HG02884 (cell line): ENCODE data around the gene CTBP2.

Experiments used
- ATAC-seq: cut with Tn5 transposase; IDR thresholded peaks from one replicate; pipeline ENCODE4 v1.9.1; 2021; ENCODE audit warnings: mild to moderate bottlenecking, moderate library complexity; ENCODE audit not compliant: unreplicated experiment

CTBP2 gene

DNA sequence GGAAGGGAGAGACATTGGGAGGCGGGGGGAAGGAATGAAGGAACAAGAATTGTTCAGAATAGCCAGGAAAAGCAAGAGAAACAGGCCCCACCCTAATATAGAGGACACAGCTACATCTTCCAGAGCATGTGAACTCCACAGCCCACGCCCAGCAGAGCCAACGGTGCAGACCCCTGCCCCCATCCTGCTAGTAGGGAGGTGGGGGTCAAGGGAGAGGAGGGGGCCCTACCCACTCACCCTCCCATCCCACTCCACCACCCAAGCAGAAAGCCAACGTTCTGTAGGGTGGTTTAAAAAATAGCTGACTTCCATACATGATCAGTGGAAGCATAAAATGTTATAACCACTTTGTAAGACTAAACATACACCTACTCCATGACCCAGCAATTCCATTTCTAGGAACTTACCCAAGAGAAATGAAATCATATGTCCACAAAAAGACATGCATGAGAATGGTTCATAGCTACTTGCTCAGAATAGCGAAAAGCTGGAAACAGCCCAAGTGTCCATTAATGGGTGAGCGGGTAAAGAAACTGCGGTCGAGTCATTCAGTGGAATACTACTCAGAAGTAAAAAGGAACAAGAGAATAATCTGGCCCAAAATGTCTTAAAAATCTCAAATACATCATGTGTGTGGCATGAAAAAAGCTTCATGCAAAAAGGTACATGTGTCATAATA lies 31.8 kb downstream of the CTBP2 start:
- ATAC-seq: no peak

DNA sequence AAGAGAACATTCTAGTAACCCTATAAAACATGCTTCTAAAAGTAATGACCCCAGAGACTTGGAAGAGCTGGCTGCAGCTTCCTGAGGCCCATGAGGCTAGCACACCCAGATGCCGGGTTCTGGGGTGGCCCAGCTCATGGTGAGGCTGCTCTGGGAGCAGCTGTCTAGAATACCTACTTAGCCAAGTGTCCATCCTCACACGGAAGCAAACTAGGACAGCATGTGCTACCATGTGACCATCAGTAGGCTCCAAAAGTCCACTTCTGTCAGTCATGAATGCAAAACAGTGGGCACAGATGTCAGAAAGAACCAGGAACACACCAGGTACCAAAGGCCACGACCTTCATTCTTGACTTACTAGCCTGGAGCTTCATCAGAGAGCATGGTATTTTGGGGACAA lies 32.4 kb downstream of the CTBP2 start:
- no peak for ATAC-seq

DNA sequence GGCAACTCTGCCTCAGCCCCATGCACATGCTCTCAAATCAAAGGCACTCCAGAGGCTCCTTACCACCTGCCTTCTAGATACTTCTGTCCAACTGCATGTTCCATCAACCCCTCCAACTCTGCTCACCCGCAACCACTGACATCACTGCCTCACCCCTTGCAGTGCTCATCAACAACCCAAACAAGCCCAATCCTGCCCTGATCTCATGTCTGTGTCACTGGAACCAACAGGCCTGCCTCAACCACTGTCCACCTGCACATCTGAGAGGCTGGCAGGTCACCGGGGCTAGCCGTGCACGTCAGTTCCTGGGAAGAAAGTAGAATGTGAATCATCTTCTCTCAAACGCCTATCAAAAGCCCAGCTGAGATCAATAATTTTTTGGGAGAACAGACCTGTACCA lies 33.3 kb downstream of the CTBP2 start:
- ATAC-seq: no peak

DNA sequence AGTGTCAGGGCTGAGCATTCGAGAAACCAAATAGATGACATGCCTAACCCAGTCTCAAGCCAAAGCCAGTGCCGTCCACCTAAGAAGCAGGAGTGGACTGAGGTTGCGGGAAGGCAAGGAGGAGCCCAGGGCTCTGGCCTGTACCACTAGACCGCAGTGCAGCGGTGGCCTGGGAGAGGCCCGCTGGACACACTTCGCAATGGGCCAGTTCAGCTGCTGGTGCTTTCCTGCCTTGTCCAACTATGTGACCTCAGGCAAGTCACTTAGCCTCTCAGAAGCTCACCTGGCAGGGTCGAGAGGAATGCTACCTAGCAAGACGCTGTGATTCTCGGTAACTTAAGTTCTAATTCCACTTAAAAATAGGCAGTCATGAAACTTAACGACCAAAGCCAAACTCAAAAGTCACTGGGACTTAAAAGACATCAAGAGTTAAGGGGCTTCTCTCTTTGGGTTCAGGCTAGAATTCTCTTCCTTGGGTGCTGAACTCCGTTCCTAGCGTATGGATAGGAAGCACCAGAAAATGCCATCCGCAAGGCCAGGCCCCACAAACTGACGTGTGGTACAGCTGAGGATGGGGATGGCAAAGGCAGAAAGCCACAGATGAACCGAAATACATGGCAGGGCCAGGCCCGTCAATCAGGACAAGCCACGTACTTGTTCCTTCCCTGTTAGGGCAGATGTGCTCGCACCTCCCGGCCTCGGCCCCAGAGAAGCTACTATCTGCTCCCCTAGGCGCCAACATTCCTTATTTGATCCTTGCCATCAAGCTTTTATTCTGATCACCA lies 34.2 kb downstream of the CTBP2 start:
- no peak for ATAC-seq

DNA sequence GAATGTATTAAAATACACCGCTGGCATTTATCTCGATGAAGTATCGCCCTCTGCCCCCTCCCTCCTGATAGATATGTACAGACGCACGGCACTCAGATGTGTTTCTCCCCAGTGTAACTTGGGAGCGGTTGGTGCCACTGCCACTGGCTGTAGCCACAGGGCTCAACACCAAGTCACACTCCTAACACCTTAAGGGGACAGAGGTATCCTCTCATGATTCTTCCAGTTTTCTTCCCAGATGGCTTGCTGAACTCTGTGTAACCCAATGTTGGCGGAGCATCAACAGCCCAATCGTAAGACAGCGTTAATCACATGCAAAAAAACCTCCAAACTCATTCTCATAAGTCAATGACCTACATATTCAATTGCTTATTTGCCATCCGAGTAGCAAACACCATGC lies 35.5 kb downstream of the CTBP2 start:
- no peak for ATAC-seq

DNA sequence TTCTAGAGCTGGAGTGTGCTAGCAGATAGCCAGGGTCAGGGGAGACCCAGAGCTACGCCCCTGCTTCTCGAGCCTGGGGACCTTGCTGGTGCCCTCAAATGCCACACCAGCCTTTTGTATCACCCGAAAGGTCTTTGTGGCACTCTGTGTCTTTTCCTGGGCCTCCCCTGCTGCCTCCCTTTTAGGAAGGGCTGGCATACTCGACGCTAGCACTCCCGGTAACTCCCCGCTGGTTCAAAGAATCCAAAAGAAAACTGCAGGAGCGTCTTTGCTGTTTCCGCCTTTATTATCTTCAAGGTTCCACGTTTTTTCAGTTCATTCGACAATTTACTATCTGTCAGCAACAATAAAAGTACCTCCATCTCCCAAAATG lies 36.3 kb downstream of the CTBP2 start:
- ATAC-seq: no peak

DNA sequence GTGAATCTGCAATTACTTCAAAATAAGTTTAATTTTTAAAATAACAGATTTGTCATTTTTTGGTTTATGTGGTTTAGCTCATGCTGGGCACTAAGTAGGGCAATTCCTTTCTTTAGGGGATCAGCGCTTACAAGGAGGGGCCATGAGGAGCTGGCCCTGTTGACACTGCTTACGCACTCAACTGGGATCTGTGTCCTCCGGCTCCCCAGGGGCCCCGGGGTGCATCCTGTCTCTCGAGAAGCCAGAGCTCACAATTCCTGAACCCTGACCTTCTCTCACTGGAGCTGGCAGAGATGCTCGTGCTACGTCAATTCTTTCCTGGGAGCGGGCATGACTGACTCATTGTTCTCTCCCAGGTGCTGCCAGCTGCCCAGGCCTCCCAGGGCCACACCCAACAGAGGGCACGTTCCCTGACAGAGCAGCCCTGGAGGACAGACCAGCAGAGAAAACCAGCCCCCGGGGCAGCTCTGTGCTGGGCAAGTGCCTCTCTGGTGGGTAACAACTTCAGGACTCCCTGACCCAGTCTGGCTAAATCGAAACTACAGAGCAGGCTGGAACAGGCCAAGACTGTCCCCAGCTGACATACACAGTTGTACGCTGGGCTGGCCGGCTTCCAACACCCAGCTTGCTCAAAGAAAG lies 36.8 kb downstream of the CTBP2 start:
- no peak for ATAC-seq

DNA sequence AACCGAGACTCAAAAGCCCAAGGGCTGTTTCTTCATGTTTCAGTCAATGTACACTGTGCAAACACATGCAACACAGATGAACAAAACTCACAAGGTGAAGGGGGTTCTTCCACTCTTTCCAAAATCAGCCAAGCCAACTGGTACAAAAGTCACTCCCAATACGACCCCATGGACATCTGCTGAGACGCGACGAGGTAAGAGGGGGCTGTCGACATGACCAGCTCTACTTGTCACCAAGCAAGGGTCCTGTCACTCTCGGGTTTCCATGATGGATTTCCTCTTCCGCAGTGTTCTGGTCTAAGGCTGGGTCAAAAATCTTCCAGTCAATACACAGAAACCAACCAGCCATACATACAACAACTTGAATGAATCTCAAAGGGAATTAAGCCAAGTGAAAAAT lies 37.8 kb downstream of the CTBP2 start:
- ATAC-seq: no peak

DNA sequence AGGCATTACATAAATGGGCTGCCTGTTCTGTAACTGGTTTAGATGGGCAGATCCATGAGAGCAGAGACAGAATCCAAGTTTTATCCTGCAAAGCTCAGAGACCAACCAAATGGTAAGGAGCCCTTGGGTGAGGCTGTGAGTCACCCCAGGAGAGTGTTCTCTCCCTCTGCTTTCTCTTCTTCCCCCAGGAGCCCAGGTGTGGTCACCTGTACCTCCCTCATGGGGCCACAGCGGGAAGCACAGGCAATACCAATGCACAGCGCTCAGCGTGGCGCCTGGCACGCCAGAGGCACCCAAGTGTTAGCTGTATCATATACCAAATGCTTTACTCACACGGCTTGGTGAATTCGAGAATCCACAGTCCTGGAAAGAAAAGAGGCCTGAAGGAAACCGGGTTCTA lies 39.4 kb downstream of the CTBP2 start:
- no peak for ATAC-seq

DNA sequence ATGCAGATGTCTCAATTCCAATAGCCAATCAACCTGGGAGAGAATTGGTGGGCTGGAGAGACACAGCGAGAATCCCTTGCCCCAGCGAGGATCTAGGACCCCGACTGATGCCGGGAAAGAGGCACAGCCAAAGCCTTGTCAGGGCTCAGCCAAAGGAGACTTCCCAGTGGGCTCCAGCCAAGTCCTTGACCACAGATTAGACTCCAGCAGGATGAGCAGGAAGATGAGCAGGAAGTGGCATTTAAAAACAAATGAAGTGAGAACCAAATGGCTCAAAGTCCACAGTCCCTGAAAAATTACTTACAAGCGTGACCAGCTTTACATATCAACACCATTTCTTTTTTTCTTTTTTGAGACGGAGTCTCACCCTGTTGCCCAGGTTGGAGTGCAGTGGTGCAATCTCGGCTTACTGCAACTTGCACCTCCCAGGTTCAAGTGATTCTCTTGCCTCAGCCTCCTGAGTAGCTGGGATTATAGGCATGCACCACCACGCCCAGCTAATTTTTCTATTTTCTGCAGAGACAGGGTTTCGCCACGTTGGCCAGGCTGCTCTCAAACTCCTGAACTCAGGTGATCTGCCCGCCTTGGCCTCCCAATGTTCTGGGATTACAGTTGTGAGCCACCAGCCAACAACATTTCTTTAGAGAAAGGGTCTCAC lies 40.2 kb downstream of the CTBP2 start:
- ATAC-seq: no peak

DNA sequence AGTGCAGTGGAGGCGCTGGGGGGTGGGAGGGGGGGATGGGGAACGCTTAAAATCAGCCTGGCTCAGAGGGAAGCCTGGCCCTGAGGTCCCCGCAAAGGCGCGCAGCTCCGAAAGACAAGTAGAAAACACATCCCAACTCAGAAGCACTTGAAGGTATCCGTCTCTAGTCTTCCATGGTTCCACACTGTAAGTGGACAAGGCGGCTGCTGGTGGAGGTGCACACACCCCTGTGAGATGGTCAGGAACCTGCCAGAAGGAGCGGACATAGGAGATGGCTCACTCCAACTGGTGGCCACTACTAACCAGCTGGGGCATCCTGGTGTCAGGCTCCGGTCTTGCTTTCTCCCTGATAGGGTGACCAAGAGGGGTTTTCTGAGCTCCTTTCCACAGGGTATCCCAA lies 41.7 kb downstream of the CTBP2 start:
- ATAC-seq: no peak

DNA sequence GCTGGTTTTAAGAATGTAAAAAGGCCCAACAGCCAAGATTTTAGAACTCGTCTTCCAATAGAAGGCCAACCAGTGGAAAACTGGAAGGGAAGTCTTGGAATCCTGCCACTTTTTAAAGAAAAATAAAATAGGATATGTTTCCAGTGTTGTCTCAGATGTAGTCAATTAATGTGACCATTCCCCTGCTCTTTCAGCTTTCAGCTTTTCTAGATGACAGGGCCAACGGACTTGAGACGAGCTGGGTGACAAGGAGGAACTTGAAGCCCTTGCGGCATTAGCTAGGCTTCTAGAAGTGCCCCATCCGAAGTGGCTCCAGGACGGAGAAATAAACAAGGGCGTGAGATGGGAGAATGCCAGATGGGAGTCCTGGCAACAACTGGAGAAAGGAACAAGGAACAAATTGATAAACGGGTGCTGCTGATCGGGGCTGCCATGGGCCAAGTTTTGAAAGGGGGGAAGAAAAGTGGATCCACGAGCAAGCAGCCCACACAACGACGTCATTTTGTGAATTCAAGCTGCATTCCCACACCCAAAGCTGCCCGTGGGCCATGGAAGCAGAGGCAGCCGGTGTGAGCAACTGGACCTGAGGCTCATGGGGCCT lies 42.3 kb downstream of the CTBP2 start:
- no peak for ATAC-seq

DNA sequence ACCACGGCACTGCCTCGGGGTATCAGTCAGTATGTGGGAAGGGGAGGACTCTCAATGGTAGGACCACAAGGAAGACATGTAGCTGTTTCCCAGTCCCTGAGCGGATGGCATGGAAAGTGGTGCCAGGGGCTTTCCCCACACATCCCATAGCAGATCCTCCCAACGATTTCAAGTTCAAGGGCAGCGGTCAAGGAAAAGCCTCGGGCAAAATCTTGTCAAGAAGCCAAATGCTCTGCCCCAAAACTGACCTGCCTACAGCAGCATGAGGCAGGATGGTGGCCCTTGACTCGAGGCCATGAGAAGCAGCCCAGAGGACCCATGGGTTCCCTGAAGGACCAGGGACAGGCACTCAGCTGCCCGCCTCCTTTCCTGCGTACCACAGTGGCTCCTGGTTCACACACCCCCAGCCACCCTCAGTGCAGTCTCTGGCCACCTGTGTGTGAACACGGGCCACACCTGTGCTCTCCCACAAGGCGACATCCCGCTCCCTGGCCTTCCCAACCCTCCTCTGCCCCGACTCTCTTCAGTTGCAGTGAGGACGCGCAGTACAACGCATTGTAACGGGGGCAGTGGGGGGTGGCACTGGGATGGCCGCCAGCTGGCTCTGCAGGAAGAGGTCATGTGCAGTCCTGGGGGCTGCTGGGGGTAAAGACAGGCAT lies 43.6 kb downstream of the CTBP2 start:
- ATAC-seq: no peak

DNA sequence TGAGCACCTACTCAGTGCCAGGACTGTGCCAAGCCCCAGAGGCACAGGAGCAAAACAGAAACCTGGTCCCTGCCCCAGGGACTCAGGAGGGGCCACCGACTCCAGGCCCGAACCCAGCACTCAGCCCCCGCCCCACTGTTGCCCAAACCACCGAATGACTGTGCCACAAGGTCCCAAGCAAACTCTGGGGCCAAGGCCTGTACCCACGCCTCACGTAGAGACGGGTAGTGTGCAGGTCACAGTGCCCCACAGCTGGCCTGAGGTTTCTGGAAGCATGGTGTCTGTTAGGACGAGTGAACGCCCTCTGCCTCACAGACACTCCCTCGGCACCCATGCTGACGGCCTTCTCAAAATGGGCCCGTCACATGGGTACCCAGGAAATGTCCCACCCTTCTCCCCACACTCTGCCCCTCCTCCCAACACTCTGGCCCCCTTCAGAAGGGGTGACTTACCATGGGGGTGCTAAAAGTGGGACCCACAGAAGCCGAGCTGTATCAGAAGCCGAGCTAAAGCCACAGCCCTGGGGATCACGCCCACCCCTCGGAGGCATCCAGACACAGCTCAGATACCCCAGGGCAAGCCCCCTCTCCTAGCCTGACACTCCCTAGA lies 44.2 kb downstream of the CTBP2 start:
- no peak for ATAC-seq

DNA sequence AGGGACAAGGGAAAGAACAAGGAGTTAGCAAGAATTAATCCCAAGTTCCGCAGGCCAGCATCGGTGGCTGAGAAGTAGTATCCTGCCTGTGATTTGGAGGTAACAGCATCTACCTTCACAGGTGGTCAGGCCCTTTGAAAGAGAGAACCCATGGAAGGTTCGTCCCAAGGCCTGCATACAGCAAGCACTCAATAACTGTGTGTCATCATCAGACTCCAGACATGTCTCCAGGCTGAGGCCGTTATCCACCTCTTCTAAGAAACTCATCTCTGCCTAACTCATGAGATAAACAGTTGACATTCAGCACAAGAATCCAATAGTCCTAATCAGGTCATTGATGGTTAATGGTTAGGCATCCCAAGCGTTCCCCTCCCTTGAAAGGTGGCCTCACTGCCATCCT lies 45.0 kb downstream of the CTBP2 start:
- no peak for ATAC-seq

DNA sequence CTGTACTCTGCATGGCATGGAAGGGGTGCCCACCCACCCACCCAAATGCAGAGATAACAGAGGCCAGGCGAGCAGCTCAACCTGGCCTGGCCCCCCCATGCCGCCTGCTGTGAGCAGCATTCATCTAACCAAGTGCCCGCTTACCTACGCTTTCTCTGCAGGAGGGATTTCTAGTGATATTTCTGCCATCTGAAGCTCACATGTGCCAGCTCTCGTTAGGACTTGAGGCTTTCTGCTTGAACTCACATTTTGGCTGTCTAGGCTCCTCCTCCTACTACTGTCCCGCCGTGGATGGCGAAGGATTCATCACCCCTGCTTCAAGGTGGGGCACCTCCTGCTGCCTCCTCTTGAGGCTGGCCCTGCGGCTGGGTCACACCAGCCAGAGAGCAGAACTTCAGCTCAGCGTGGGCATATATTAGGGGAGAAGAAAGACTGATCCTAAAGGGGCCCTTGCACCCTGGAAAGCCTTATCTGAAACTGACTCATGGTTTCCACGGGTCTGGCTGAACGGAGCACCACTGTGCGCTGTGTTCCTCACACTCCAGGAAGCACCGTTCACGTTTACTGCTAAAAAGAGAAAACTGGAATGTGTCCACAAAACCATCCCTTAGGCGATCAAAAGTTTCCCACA lies 45.5 kb downstream of the CTBP2 start:
- no peak for ATAC-seq

DNA sequence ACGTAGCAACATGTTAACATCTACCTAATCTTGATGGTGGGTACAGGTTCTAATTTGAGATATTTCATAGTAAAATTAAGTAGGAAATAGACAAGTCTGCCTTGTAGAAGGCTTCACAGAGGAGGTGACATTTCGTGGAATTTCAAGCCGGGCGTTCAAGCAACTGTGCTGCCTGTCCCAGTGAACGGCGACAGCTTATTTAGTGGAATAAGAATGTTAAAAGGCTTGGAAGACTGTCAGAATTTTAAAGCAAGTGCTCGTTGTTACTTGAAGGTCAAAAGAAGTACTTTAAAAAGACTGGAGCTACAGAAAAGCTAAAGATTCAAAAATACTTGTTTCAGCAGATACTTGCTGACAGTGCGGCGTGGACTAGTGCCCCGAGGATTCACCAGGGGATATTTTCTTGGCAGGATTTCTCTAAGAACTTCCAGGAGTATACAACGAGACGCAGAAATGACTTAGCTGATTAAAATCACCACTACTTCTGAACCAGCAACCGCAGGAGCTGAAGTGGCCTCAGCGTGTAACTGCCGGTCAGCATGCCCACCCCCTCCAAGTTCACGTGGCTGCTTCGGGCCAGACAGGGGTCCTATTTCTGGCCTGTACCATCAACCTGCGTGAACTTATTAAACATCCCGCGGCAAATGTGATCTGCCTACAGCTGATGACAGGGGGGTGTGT lies 46.5 kb downstream of the CTBP2 start:
- ATAC-seq: no peak

DNA sequence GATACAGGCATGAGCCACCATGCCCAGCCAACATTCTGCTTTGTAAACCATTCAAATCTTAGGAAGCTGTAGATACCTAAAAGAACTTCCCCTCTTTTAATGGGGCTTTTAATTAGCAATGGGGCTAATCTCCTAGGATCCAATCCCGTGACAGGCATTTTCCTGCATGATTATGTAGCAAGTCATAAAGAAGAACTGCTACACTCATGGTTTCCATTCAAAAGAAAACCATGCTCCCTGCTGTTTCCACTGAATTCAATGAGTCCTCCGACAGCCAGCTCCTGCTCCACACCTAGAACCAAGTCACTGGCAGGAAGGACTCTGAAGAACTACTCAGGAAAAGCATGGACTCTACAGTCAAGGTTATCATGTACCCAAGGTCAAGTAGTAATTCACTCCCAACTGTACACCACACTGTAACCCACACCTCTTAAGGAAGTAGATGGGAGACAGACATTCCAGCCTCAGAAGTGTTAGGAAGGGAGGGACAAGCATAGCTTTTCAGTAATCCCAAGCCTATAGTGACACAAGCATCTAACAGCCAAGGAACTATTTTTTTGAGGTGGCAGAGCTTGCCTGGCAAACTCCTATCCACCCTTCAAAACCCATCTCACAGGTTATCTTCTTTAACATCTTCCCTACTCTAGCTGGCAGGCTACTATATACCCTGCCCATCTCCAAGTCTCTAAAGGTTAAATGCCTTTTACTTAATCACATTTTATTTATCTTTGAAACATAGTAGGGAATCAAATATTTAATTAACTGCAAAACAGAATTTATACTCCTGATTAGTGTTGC lies 47.5 kb downstream of the CTBP2 start:
- no peak for ATAC-seq
